HG02798 (cell line): ENCODE results near the gene SIRPB1.
"Not testable (repeated sequence)": the region's sequence is repeated elsewhere in the genome, so short reads cannot be mapped to it uniquely, and the experiment has no call there.

Experiments
- ATAC-seq: cut with Tn5 transposase; IDR thresholded peaks from one replicate; pipeline ENCODE4 v1.9.1; 2021; ENCODE audit warnings: mild to moderate bottlenecking; ENCODE audit not compliant: unreplicated experiment, poor library complexity

Gene SIRPB1

DNA sequence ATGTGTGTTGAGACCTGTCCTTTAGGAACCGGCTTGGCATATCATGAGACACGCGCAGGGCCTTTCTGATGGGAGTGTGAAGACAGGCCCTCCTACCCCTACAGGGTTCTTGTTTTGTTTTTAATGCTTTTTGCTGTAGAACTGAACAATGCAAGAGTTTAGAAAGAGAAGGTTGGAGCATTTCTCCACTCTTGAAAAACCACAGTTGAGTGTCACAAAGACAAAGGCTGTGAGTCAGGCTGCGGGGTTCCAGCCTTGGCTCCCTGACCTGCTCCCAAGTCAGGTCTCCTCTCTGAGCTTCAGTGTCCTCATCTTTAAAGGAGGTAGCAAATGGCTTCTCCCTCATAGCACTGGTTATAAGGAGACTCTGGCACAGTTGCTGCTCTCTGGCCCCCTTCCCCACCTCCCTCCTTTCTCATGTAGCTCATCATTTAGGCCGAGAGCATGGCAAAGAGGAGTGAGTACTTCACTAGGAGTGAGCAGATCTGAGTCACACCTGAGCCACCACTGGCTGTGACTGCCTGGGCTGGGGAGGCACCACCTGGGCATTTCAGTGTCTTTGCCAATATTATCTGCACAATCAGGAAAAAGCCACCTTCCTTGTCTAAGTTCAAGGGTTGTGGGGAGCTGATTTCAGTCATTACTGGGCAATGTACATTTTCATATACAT is 11.0 kb downstream of the SIRPB1 start:
- ATAC-seq: not testable (repeated sequence)

DNA sequence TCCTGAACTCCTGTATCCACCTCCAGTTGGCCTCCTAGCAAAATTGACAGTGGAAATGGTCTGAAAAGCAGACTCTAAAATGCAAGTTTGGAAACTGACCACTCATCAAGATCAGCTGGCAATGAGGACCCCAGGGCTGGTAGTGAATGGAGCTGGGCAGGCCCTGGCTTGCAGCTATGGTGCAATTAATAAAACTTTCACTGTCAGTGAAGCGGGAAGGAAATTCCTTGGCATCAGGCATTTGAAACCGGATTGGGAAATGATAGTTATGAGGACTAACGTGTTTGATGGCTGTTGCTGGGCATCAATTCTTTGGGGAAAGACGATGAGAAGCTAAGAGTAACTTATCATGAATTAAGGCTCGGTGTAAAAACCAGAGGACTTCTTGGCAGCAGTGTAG is 19.1 kb downstream of the SIRPB1 start:
- no peak for ATAC-seq

DNA sequence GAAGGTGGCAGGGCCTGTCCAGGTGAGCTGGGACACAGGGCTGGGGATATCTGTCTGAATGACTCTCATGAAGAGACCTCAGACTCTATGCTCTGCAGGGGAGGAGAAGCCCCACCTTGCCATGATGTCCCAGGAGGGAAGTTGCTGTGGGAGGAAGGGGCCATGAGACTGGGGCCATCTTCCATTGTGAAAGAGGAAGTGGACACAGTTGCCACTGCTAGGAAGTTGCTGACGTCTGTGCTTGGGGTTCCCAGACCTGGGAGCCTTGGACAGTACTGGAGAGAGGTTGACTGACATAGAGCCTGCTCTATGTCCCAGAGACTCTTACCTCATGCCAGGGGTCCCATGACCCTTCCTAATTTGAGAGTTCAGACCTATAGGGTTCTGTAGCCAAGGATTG is 24.5 kb downstream of the SIRPB1 start:
- no peak for ATAC-seq

DNA sequence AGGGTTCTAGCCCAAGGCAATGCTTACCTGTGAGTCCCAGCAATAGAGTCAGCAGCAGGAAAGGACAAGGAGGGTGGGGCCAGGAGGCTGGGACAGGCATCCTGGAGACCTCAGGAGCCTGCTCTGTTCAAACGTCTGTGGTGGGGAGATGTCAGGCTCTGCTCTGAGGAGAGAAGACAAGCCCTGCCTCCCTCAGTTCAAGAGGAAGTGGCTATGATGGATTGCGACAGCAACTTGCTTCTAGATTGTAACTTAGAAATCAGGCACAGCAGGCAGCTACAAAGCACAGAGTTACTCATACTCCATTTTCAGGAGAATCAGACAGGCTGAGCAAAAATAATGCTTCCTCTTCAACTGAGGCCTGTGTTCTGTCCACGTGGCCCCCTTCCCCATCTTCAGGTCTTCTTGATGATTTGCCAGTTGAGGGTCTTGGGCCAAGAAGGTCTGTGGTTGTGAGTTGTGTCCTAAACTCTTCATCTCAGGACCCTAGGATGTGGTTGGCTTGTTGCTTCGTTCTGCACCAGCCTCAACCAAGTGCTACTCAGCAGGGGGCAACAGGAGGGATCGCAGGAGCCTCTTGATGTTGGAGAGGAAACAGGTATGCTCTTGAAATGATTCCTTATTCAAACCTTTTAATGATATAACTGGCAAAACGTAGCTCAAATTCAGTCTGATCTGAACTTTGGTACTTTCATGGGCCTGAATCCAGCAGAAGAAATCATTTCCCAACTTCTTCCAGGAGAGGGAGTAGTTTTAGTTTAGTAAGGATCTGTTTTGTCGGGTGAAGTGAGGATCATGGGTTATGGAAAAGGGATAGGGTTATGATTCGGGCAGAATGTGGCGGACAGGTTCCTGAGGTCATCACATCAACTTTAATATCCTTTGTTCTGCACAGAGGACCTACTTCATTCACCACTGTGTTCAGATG is 31.0 kb downstream of the SIRPB1 start:
- no peak for ATAC-seq

DNA sequence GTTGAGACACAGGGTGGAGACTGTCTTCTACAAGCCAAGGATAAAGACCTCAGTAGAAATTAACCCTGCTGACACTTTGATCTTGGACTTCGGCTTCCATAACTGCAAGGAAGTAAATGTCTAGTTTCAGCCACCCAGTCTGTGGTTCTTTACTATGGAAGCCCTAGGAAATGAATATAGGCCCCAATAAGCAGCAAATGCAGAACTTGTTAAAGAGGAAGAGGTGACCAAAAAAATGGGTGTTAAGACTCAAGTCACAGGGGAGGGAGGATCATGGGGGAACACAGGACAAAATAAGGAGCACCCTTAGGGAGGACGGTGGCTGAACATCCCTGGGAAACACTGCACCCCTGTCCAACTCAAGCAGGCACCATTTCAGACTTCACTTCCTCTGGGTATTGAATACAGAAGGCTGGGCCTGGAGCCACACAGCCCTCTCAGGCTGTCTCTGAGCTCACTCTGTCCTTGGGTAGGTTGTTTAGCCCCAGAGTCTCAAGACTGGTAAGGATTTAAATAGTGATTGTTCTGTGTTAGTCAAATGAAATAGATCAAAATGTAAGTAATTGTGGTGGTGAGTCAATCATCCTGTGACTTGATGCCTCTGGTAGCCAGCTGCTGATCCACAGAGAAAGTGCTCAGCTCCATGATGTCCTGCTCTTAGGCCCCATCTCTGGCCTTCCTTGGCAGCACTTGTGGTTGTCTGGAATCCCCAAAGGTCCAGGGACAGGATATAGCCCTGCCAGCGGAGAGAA is 31.9 kb downstream of the SIRPB1 start:
- no peak for ATAC-seq

DNA sequence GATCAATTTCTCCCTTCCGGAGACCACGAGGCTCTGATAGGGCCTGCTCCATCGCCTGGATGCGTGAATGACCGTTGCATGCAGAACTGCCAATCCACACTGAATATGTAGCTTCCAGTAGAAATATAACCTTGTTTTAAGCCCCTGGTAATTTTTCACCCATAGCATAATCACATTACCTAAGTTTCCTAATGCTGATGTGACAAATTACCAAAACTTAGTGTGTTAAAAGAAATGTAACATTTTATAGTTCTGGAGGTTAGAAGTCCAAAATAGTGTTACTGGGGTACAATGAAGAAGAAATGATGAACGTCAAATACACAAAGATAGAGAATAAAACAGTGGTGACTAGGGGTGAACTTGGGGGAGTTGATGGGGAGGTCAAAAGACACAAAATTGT is 40.3 kb downstream of the SIRPB1 start:
- no peak for ATAC-seq

DNA sequence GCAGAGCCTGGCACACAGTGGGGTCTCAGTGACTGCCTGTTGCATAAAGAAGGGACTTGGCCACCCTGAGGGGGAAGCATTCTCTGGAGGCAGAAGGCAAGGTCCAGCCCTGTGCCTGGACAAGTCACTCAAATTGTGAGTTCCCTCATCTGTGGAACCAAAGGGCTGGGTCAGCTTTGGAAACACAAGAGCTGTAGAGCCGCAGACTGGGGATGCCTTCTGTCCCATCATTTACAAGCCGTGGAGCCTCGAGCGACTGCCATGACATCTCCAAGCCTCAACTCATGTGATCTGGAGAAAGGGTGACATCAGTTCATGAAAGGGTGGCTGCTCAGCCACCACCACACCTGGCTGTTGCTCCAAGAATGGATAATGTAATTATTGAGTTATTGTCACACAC is 41.9 kb downstream of the SIRPB1 start:
- ATAC-seq: no peak

DNA sequence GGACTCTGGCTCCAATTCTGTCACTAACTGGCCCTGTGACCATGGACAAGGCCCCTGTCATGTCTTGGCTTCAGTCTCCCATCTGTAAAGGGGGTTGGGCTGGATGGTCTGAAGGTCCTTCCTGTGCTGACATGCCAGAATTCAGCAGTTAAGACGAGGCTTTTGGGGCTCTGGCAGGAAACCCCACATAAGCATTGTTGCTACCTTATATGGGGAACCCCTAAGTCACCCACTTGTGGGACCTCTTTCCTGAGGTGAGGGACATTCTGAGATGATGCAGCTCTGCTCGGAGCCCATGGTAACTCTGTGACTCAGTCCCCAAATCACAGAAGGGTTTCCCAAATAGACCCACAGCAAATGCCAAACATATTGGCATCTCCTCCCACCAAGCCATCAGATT is 42.5 kb downstream of the SIRPB1 start:
- ATAC-seq: not testable (repeated sequence)

DNA sequence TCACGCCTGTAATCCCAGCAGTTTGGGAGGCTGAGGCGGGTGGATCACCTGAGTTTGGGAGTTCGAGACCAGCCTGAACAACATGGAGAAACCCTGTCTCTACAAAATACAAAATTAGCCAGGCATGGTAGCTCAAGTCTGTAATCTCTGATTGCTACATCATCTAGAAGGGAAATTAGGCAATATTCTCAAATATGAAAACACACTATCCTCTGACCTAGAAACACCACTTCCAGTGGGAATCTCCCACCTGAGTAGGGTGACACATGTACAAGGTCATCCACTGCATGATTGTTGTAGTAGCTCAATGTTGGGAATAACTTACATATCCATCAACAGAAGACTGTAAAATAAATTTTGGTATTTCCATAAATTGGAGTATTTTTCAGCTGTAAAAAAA is 43.2 kb downstream of the SIRPB1 start:
- no peak for ATAC-seq

DNA sequence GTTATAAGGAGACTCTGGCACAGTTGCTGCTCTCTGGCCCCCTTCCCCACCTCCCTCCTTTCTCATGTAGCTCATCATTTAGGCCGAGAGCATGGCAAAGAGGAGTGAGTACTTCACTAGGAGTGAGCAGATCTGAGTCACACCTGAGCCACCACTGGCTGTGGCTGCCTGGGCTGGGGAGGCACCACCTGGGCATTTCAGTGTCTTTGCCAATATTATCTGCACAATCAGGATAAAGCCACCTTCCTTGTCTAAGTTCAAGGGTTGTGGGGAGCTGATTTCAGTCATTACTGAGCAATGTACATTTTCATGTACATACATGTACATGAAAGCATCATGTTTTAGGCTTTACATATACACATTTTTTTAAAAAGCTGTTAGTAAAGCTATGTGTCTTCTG is 43.8 kb downstream of the SIRPB1 start:
- ATAC-seq: not testable (repeated sequence)

DNA sequence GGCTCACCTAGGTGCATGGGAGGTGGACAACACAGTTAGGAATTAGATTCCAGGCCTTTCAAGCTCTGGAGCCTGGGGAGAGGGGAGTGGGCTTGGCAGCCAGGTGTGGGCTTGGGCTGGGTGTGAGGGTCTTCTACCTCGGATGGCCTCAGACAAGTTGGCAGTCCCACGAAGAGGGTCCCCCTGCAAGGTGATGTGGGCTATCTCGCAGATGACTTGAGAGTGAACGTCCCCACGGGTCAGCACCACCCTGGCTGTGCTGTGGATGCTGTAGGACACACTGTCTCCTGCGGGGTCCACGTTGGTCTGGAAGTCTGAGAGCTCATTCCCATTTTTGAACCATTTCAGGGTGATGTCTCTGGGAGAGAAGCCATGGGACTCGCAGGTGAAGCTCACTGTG is 48.2 kb downstream of the SIRPB1 start:
- not testable (repeated sequence) for ATAC-seq
